HG03135 (cell line): Measurements from ENCODE around the gene SPTBN5.

Experiments used
- ATAC-seq: cut with Tn5 transposase; IDR thresholded peaks from one replicate; pipeline ENCODE4 v1.9.1; 2021; ENCODE audit warnings: mild to moderate bottlenecking, moderate library complexity; ENCODE audit not compliant: unreplicated experiment

The SPTBN5 gene

GRCh38 chr15:41904541-41905005 is 10.7 kb upstream of the SPTBN5 start:
- ATAC-seq, result peak; percentile 57

GRCh38 chr15:41903782-41904181 is 9.9 kb upstream of the SPTBN5 start:
- ATAC-seq, result no peak

DNA sequence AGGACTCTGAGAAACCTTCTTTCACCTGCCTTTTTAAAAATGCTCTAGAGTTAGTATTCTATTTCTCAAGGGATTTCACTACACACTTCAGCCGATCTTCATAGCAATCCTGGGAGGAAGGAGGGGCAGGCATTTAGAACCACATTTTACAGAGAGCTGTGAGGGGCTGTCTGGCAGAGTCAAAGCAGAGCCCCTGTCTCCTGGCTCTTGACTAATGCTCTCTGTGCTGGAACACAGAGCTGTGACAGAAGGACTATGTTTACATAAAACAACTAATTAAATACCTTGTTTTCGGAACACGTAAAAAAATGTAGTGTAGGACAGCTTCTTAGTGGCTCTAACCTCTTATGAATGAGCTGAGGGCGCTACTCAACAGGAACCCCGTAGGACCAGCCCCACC is 7.6 kb upstream of the SPTBN5 start:
- no peak for ATAC-seq

GRCh38 chr15:41900526-41901380 is 6.9 kb upstream of the SPTBN5 start:
- ATAC-seq, result no peak

DNA sequence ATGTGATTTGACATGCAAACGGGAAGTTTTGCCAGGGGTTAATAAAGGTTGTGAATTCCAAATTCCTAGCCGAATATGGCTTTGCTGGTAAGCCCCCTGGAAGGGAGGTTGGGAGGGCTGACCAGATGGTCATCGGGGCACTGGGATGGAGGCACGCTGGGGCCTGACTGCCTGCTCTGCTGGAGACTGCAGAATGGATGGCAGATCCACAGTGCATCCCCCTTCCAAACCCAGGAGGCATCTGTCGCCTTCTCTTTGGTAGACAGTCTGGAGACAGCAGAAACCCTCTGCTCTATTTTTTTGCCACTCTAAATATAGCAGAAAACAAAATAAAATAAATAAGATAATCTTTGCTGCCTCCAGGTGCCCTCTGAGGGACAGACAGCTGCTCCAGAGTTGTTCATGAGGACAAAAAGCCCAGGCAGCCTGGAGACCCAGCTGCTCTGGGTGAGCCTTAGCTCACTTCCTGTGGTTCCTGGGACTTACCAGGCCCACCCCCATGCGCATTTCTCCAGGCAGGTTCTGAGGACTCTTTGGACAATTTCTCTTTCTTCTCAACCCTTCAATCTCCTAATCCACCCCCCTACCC is 6.1 kb upstream of the SPTBN5 start:
- ATAC-seq, result no peak

GRCh38 chr15:41897363-41897799 is 3.5 kb upstream of the SPTBN5 start:
- no peak for ATAC-seq

GRCh38 chr15:41896566-41896965 is 2.7 kb upstream of the SPTBN5 start:
- no peak for ATAC-seq

DNA sequence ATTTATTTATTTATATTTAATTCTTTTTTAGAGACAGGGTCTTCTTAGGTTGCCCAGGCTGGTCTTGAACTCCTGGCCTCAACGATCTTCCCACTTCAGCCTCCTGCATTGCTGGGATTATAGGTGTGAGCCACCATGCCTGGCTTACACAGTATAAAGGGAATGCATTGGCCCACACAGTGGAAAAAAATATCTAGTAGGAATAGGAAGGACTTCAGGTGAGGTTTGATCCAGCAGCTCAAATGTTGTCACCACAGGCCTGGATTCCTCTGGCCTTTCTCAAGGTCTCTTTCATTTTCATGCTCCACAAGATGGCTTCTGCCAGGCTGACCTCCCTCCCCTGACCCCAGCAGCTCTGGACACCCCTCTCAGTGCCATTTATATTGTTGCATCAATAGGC is 2.1 kb upstream of the SPTBN5 start:
- no peak for ATAC-seq

DNA sequence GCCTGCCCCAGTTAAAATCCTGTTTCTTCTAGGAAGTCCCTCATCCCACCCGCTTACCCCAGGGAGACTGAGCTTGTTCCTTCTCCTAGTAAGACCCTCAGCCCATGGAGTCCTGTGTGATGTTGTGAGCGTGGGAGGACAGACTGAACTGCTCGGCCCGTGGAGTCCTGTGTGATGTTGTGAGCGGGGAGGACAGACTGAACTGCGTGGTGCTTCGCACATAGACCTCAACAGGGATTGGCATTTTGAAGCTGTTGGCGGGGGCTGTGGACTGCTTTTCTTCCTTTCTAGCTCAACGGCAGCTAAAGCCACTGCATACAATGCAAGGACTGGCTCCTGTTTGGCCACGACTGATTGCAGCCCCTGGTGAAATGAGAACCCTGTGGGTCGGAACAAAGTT is 1.6 kb upstream of the SPTBN5 start:
- ATAC-seq, result no peak

DNA sequence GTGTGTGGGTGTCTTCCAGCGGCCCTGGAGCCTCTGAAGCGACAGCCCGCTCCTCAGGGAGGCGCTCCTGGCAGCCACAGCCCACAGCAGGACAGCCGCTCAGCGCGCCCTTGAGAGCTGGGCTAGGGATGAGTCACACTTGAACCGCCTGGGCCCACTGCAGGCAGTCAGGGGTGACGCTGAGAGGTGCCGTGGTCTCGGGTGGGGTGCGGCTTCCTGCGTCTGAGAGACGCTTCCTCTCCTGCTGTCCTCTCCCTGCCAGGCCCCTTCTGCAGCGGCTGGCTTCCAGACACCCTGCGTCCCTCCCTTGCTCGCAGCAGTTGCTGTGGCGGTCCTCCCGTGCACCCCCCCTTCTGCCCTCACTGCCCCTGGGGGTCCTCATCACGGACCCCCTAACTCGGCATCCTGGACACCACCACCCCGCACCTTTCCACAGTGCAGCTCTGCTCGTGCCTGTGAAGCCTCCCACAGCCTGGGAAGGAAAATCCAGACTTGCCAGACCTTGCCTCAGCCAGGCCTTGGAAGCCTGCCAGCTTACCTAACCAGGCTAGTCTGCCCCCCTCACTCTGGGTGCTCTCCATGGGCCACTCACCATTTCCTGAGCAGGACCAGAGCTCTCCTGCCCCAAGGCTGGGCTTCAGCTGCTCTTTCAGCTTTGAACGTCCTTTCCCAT is 1.1 kb upstream of the SPTBN5 start:
- peak; percentile 79 for ATAC-seq

- no peak for ATAC-seq
These were observed 468 bp upstream of the SPTBN5 start for GRCh38 chr15:41894251-41894790.

DNA sequence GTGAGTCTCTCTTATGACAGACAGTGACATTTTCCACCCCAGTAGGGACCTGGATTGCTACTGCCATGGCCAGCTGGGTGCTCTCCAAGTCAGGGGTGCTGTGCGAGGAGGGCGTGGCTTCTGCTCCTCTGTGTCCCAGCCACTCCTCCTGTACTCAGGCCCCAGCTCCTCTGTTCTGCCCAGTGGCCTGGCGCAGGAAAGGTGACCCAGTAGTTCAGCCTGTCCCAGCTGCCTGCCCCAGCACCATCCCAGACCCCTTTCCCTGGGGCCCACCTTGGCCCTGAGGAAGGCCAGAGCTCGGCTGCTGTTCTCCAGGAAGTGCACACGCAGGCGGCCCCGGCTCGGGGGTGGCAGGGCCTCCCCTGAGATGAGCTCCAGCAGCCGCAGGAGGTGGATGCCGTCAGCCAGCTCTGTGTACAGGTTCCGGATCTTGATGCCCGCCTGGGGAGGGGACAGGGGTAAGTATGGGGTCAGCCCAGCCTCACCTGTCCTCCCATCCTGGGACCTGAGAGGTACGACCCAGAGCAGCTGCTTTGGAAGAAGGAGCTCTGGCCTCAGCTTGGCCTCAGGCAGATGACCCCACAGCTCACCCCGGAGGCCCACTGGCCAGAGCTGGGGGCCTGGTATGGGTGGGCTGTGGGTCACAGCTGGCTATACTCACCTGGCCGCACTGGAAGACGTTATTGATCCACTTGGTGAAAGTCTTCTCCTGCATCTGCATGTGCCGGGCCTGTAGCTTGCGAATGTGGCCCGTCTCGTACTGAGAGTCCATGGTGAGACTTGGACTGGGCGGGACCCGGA is 1.0 kb downstream of the SPTBN5 start:
- ATAC-seq, result no peak

DNA sequence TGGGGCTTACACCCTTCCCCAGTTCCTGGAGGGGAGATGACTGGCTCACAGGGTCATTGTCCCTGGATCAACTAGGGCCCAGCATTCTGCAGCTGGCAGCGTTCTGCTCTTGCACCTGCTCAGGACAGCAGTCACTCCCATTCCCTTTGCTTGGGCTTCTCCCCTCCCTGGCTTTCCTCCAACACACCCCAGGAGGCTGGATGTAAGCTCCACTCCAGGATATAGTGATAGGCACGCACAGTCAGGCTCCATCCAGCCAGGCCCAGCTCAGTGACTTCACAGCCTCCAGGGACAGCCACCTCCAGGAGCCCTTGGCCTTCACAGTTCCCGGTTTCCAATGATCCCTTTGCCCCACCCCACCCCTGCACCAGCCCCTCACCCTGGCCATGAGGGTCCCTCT is 1.9 kb downstream of the SPTBN5 start:
- no peak for ATAC-seq

DNA sequence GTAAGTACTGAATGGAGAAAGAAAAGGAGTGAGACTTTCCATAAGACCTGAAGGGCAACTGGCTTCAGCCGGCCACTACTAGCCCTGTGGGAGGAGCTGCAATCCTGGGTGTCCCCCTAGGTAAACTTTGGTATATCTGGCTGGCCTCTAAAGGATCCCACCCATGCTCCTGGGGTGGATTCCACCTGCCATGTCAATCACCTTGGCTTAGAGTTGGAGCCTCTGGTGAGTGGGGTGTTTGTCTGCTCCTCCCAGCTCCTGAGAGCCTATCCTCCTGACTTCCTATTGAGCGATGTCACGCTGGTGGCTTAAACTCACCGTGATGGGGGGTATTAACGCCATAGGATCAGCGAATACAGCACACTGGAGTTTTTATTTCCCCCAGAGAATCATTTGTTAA is 2.6 kb downstream of the SPTBN5 start:
- ATAC-seq, result no peak

- no peak for ATAC-seq
These were observed 3.7 kb downstream of the SPTBN5 start for GRCh38 chr15:41890050-41890690.

DNA sequence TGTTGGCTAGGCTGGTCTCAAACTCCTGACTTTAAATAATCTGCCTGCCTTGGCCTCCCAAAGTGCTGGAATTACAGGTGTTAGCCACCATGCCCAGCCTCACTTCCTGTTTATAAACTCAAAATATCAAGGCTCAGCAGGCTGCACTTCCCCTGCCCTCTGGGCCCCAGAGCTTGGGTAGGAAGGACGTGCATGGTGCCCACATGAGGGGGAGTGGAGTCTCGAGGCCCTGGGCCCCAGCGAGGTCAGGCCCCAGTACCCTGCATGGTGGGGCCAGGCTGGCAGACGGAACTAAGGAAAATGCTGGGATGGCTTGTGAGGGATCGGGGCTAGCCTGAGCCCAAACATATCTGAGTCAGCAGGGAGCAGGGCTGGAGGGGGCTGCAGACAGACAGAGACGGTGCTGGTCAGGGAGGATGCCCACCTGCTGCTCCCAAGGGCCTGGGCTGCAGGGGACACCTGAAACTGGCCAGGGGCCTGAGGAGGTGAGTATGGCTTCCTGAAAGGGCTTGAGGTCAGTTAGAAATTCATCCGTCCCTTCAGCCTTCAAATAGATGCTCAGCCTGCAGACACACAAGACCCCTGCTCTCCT is 5.1 kb downstream of the SPTBN5 start:
- no peak for ATAC-seq

GRCh38 chr15:41887893-41888292 is 6.0 kb downstream of the SPTBN5 start:
- ATAC-seq, result no peak

GRCh38 chr15:41887161-41887560 is 6.7 kb downstream of the SPTBN5 start:
- ATAC-seq, result no peak

GRCh38 chr15:41886741-41887140 is 7.1 kb downstream of the SPTBN5 start:
- no peak for ATAC-seq

DNA sequence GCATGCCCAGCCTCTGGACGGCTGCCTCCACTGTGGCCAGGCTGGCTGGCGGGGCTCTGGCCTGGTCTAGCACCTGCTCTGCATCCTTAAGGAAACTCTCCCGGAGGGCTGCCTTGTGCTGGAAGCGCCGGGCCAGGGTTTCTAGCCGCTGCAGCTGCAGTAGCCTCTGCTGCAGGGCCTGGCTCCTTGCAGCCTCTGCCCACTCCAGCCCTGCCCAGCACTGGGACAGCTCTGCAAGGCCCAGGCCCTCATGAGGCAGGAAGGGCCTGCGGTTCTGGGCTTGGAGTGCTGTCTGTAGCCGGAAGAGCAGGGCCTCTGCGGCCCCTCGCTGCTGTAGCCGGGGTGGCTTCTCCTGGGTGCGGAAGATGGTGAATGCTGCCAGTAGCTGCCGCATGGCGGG is 8.0 kb downstream of the SPTBN5 start:
- no peak for ATAC-seq
